ENCODE results near the gene DDHD1. TPM values are rescaled to one million over a fixed set of nuclear protein-coding genes. Genes with fewer than 3 reads are reported as not detected.

DDHD1 gene
- total RNA-seq, 1 experiment from 2014 or later: 10.6 TPM

DNA sequence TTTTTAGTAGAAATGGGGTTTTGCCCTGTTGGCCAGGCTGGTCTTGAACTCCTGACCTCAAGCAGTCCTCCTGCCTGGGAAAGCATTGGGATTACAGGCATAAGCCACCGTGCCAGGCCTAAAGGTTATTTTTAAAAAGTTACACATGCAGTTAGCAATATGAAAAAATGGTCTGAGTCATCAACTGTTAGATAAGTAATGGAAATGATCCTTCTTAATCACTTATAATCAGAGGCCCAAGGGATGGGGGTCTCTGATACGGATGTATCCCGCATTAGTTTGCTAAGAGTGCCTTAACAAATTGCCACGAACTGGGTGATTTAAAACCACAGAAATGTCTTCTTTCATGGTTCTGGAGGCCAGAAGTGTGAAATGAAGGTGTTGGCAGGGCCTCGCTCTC lies 148.1 kb downstream of the DDHD1 start:
- no peak for DNase-seq (ENCODE audit: low read depth, low spot score)
- H3K9me3 ChIP-seq (ENCODE audit: control insufficient read depth, insufficient read depth, low read depth, low read length): no peaks in the 10 kb centered on the region
- no TSS peak for BruUV-seq (replicated peaks)
- ATAC-seq: no peak
- ChIA-PET POLR2A (no interaction called here), CTCF (no interaction called here)
- no peak overlapping the region for H3K27ac ChIP-seq (ENCODE audit: low read length)
- in situ Hi-C loops (cut with HindIII; ENCODE audit: low pct_unique_long_range_greater_than_20kb, low sequenced_read_pairs): no loop called here
- H3K4me1 ChIP-seq (ENCODE audit: control insufficient read depth, insufficient read depth, low read length): no peaks in the 10 kb centered on the region
- TF ChIP-seq, protein P1, sequence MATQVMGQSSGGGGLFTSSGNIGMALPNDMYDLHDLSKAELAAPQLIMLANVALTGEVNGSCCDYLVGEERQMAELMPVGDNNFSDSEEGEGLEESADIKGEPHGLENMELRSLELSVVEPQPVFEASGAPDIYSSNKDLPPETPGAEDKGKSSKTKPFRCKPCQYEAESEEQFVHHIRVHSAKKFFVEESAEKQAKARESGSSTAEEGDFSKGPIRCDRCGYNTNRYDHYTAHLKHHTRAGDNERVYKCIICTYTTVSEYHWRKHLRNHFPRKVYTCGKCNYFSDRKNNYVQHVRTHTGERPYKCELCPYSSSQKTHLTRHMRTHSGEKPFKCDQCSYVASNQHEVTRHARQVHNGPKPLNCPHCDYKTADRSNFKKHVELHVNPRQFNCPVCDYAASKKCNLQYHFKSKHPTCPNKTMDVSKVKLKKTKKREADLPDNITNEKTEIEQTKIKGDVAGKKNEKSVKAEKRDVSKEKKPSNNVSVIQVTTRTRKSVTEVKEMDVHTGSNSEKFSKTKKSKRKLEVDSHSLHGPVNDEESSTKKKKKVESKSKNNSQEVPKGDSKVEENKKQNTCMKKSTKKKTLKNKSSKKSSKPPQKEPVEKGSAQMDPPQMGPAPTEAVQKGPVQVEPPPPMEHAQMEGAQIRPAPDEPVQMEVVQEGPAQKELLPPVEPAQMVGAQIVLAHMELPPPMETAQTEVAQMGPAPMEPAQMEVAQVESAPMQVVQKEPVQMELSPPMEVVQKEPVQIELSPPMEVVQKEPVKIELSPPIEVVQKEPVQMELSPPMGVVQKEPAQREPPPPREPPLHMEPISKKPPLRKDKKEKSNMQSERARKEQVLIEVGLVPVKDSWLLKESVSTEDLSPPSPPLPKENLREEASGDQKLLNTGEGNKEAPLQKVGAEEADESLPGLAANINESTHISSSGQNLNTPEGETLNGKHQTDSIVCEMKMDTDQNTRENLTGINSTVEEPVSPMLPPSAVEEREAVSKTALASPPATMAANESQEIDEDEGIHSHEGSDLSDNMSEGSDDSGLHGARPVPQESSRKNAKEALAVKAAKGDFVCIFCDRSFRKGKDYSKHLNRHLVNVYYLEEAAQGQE (IDR thresholded peaks at IDR 0.05; ENCODE audit: insufficient read depth in 1 of 2, low read depth in 2 of 2, low read length in 1 of 2): no peak
- no peak for TF ChIP-seq POLR2AphosphoS5 (IDR thresholded peaks at IDR 0.05; ENCODE audit: low read depth, low read length)
- H3K4me3 ChIP-seq (ENCODE audit: low read depth in 2 of 2, low read length in 2 of 2): no peak overlapping the region
- H3K36me3 ChIP-seq (ENCODE audit: control insufficient read depth, insufficient read depth, low read length): no peaks in the 10 kb centered on the region
- intact Hi-C loops (cut with micrococcal nuclease; ENCODE audit: unreplicated experiment): no loop called here
- H3K27me3 ChIP-seq (ENCODE audit: control insufficient read depth, insufficient read depth, low read length): no peaks in the 10 kb centered on the region

- Histone ChIP-seq H3K27ac (ENCODE audit: low read length) (no peak overlapping the region), H3K4me3 (ENCODE audit: low read depth in 2 of 2, low read length in 2 of 2) (no peak overlapping the region), H3K9me3 (ENCODE audit: control insufficient read depth, insufficient read depth, low read depth, low read length) (no peaks in the 10 kb centered on the region), H3K4me1 (ENCODE audit: control insufficient read depth, insufficient read depth, low read length) (no peaks in the 10 kb centered on the region), H3K36me3 (ENCODE audit: control insufficient read depth, insufficient read depth, low read length) (no peaks in the 10 kb centered on the region), H3K27me3 (ENCODE audit: control insufficient read depth, insufficient read depth, low read length) (no peaks in the 10 kb centered on the region)
- ATAC-seq: no peak
- ChIA-PET POLR2A (no interaction called here), CTCF (no interaction called here)
- in situ Hi-C loops (cut with HindIII; ENCODE audit: low pct_unique_long_range_greater_than_20kb, low sequenced_read_pairs): no loop called here
- intact Hi-C loops (cut with micrococcal nuclease; ENCODE audit: unreplicated experiment): no loop called here
- TF ChIP-seq TCF7L2 (IDR thresholded peaks at IDR 0.05; ENCODE audit: low read depth, low read length) (no peak), SIN3A (IDR thresholded peaks at IDR 0.05; ENCODE audit: borderline replicate concordance, insufficient read depth, low read depth, low read length) (no peak), POLR2AphosphoS5 (IDR thresholded peaks at IDR 0.05; ENCODE audit: low read depth, low read length) (no peak), CTCF (IDR thresholded peaks at IDR 0.05) (no peak)
- TF ChIP-seq, protein P1 (IDR thresholded peaks at IDR 0.05; ENCODE audit: insufficient read depth in 1 of 2, low read depth in 2 of 2, low read length in 1 of 2): no peak
- DNase-seq (ENCODE audit: low read depth, low spot score): no peak
- no TSS peak for BruUV-seq (replicated peaks)
These were observed 149.3 kb downstream of the DDHD1 start for GRCh38 chr14:53003776-53004175.
